Measurements from ENCODE around the gene TMEM131L. TPM values are rescaled to one million over a fixed set of nuclear protein-coding genes. Genes with fewer than 3 reads are reported as not detected.

Gene TMEM131L
- total and polyA plus RNA-seq, 9 donors, result 3.6 to 18.4 (median 10.7) TPM

GRCh38 chr4:153529646-153530045 lies 63.5 kb downstream of the TMEM131L start:
- WGBS, 3 donors, result 63 to 79% (median 74%) methylated on average over 3 of the region's 3 CpGs
- Histone ChIP-seq H3K9me3 (no peaks in the 10 kb centered on the region), H3K4me3 (no peak overlapping the region), H3K27me3 (no peaks in the 10 kb centered on the region), H3K36me3 (no peaks in the 10 kb centered on the region), H3K4me1 (ENCODE audit: insufficient read depth) (peaks cover 3% of the 10 kb centered on the region), H3K27ac (no peak overlapping the region)
- intact Hi-C loops (cut with DNase I), result no loop called here
- DNase-seq, result no peak
- TF ChIP-seq EP300 (IDR thresholded peaks at IDR 0.05) (no peak), POLR2A (IDR thresholded peaks at IDR 0.05) (no peak), CTCF (IDR thresholded peaks at IDR 0.05) (no peak)

GRCh38 chr4:153530284-153530999 lies 64.3 kb downstream of the TMEM131L start:
- H3K4me1 ChIP-seq (ENCODE audit: insufficient read depth), result peaks cover 2% of the 10 kb centered on the region
- H3K4me3 ChIP-seq, result no peak overlapping the region
- H3K9me3 ChIP-seq, result no peaks in the 10 kb centered on the region
- no peaks in the 10 kb centered on the region for H3K36me3 ChIP-seq
- no peaks in the 10 kb centered on the region for H3K27me3 ChIP-seq
- TF ChIP-seq POLR2A (IDR thresholded peaks at IDR 0.05) (no peak), EP300 (IDR thresholded peaks at IDR 0.05) (no peak), CTCF (IDR thresholded peaks at IDR 0.05) (no peak)
- WGBS, 3 donors, result 68 to 77% (median 76%) methylated on average over 8 of the region's 8 CpGs
- DNase-seq, result no peak
- intact Hi-C loops (cut with DNase I), result no loop called here
- no peak overlapping the region for H3K27ac ChIP-seq

DNA sequence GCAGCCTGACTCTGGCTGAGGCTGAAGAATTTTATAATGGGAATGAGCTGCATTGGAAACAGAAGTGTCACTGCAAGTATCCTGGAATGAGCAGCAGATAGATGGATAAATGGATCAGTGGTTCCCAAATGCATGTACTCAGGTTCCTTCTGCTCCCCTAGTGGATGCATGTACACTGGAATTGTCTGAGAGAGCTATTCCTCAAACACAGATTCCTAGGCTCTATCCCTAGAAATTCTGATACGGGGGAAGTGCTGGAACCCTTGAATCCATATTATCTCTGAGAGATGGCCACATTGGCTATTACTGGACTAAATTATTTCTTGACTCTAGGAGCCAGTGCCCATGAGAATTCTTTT lies 64.8 kb downstream of the TMEM131L start:
- Histone ChIP-seq H3K36me3 (no peaks in the 10 kb centered on the region), H3K4me1 (ENCODE audit: insufficient read depth) (peaks cover 4% of the 10 kb centered on the region), H3K27ac (no peak overlapping the region), H3K9me3 (no peaks in the 10 kb centered on the region), H3K27me3 (no peaks in the 10 kb centered on the region), H3K4me3 (no peak overlapping the region)
- WGBS, 3 donors, result 70 to 86% (median 72%) methylated on average over 1 of the region's 1 CpG
- TF ChIP-seq EP300 (IDR thresholded peaks at IDR 0.05) (no peak), POLR2A (IDR thresholded peaks at IDR 0.05) (no peak)
- DNase-seq, result no peak
- intact Hi-C loops (cut with DNase I), result no loop called here

DNA sequence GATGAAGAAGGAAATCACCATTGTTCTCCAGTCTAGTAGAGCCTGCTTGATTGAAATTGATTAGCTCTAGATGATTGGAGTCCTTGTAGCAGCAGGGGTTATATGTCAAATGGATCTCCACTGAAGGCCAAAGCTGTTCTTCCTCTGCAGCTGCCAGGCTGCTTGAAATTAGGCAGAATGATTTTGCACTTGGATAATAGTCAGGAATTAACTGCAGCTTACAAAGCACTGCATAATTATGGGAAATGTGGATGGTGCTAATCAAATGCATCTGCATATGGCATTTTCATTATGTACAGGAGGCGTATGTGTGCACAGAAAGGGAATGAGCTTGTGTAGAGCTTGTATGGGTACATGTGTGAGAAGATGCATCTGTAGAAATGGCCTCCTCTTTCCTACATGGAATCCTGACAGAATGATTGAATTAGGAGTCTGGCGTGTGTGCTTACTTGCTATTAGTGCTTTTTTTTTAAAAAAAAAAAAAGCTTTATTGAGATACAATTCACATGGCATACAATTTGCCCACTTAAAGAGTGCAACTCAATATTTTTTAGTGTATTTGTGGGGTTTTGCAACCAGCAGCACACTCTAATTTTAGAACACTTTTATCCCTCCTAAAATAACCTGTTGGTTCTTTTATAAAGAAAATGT lies 65.9 kb downstream of the TMEM131L start:
- no peak overlapping the region for H3K27ac ChIP-seq
- no peak for DNase-seq
- WGBS, 3 donors, result 81 to 85% (median 83%) methylated on average over 2 of the region's 2 CpGs
- H3K4me3 ChIP-seq, result no peak overlapping the region
- H3K36me3 ChIP-seq, result no peaks in the 10 kb centered on the region
- TF ChIP-seq CTCF (IDR thresholded peaks at IDR 0.05) (no peak), POLR2A (IDR thresholded peaks at IDR 0.05) (no peak), EP300 (IDR thresholded peaks at IDR 0.05) (no peak)
- no peaks in the 10 kb centered on the region for H3K9me3 ChIP-seq
- intact Hi-C loops (cut with DNase I), result no loop called here
- peaks cover 5% of the 10 kb centered on the region for H3K4me1 ChIP-seq (ENCODE audit: insufficient read depth)
- H3K27me3 ChIP-seq, result no peaks in the 10 kb centered on the region

GRCh38 chr4:153532636-153533035 lies 66.5 kb downstream of the TMEM131L start:
- intact Hi-C loops (cut with DNase I), result no loop called here
- H3K27me3 ChIP-seq, result no peaks in the 10 kb centered on the region
- H3K27ac ChIP-seq, result no peak overlapping the region
- no peaks in the 10 kb centered on the region for H3K36me3 ChIP-seq
- TF ChIP-seq CTCF (IDR thresholded peaks at IDR 0.05) (no peak), EP300 (IDR thresholded peaks at IDR 0.05) (no peak), POLR2A (IDR thresholded peaks at IDR 0.05) (no peak)
- no peaks in the 10 kb centered on the region for H3K9me3 ChIP-seq
- WGBS, 3 donors, result 80 to 83% (median 81%) methylated on average over 6 of the region's 6 CpGs
- no peak for DNase-seq
- H3K4me1 ChIP-seq (ENCODE audit: insufficient read depth), result peaks cover 5% of the 10 kb centered on the region
- no peak overlapping the region for H3K4me3 ChIP-seq
